Stimulated activated CD4-positive, alpha-beta T cell treated with anti-CD3 and anti-CD28 coated beads, Interleukin-15, amount 100 ng/mL, for 24 hours (primary cell): ENCODE data around the gene ZCCHC17.

Source experiments
- DNase-seq: peaks from one replicate; pipeline ENCODE4 v3.0.0-alpha.2; 2020

ZCCHC17 gene

GRCh38 chr1:31396633-31397351 lies 100.0 kb downstream of the ZCCHC17 start:
- DNase-seq, result peak; percentile 15

GRCh38 chr1:31397360-31398095 lies 100.7 kb downstream of the ZCCHC17 start:
- DNase-seq, result no peak

- no peak for DNase-seq
Observed at GRCh38 chr1:31398246-31398645, 101.4 kb downstream of the ZCCHC17 start.

GRCh38 chr1:31399976-31400375 lies 103.1 kb downstream of the ZCCHC17 start:
- DNase-seq, result no peak

- DNase-seq, result no peak
Observed at GRCh38 chr1:31400393-31400792, 103.6 kb downstream of the ZCCHC17 start.

GRCh38 chr1:31401241-31401640 lies 104.4 kb downstream of the ZCCHC17 start:
- no peak for DNase-seq

GRCh38 chr1:31405578-31406245 lies 108.9 kb downstream of the ZCCHC17 start:
- DNase-seq, result no peak

- DNase-seq, result no peak
Observed at GRCh38 chr1:31407029-31407626, 110.3 kb downstream of the ZCCHC17 start.

GRCh38 chr1:31408788-31409318 lies 112.0 kb downstream of the ZCCHC17 start:
- DNase-seq, result no peak

- DNase-seq, result no peak
Observed at GRCh38 chr1:31409946-31410858, 113.4 kb downstream of the ZCCHC17 start.

GRCh38 chr1:31410871-31411270 lies 114.0 kb downstream of the ZCCHC17 start:
- DNase-seq, result no peak

- no peak for DNase-seq
Observed at GRCh38 chr1:31412205-31412604, 115.4 kb downstream of the ZCCHC17 start.

GRCh38 chr1:31412732-31413404 lies 116.0 kb downstream of the ZCCHC17 start, which contains the start of gene SERINC2:
Gene SERINC2, plus strand, starts transcription at chr1:31413213. Its CDS starts 53 bp downstream, at chr1:31413266.
- DNase-seq, result peak; percentile 23

GRCh38 chr1:31413405-31414001 lies 116.7 kb downstream of the ZCCHC17 start:
- DNase-seq, result peak; percentile 39
